ENCODE data around the gene MSTN.

Gene MSTN

DNA sequence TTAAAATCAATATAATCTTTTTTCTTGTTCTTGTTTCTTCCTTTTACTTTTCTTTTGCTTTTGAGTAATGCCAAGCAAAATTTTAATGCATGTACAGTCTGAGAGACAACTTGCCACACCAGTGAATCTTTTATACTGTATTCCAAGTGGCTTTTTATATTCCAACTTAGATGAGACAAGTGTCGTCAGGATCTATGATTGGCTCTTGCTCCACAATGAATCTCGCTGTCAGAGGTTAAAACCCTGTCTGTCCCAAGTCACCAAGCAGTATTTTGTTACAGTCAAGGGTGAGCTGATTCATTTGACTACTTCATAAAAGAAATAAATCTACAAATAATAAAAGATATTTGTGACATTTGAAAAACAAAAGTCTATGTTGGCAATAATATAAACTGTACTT lies at the start of gene MSTN:
TSS of gene MSTN (minus strand) at position 129 of the 400 bp plus-strand sequence. CDS start 133 bp downstream, outside the sequence.
- no peak for DNase-seq (ENCODE audit: low read depth)

DNA sequence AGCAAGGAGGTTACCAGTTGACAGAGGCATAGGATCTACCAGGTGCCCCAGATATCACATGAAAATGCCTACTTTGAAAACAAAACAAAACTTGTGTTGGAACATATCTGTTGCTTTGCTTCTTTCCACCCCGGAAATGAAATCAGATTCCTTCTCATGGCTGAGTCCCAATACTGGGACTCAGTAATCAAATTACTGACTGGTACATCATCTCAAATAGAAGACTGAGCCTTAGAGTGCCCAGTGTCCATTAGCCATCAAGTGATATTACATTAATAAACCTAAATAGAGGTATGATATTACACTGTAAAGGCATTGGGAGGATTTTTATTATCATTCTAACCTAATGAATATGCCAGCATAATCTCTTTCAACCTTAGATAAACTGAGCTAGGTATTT lies 48.6 kb upstream of the MSTN start:
- DNase-seq (ENCODE audit: low read depth), result no peak

DNA sequence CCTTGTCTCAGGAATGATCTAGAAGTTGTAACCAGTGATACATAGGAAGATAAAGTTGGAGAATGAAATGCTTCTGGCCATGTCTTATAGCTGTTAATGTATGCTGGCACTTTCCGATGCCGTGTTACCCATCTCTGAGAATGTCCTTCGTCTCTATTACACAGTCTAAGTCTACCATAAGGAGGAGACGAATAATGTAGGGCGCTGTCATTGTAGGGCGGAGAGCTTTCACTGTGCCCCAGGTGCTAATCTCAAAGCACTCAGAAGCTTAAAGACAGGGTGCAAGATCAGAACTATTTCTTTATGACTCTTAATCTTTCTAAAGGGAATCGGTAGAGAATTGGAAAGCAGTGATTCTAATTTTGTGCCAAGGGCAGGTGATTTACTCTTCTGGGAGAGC lies 48.2 kb upstream of the MSTN start:
- DNase-seq (ENCODE audit: low read depth), result no peak

DNA sequence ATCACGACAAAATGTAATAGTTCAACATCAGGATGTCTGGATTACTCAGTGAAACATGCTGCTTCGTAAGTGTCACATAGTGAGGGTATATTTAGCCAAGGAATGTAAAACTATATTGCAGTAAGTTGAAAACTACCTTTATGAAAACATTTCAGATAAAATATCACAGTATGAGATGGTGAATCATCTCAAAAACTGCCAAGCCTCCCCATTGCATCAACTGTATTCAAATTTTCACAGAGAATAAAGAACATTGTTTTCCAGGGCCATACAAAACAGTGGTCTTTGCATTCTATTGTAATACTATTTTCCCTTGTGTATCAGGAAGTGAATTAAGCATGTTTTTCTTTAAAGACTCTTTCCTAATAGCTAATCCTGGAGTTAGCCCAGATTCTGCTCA lies 47.6 kb upstream of the MSTN start:
- no peak for DNase-seq (ENCODE audit: low read depth)

DNA sequence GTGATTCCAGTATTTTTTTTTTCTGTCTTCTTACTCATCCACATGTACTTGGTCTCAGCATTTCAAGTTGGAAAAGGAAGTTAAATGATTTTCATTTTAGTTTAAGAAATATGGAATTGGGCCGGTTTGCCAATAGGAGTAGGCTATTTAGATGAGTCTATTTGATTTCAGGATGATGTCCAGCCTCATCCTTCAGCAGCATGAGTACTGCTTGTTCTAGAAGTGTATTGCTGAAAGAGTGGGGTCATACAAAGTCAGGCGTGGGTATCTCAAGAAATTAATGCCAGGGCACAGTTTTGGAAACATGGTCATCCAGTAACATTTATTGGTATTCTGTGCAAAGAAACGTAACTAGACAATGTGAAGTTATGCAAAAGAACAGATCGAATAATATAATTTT lies 44.9 kb upstream of the MSTN start:
- DNase-seq (ENCODE audit: low read depth), result no peak

DNA sequence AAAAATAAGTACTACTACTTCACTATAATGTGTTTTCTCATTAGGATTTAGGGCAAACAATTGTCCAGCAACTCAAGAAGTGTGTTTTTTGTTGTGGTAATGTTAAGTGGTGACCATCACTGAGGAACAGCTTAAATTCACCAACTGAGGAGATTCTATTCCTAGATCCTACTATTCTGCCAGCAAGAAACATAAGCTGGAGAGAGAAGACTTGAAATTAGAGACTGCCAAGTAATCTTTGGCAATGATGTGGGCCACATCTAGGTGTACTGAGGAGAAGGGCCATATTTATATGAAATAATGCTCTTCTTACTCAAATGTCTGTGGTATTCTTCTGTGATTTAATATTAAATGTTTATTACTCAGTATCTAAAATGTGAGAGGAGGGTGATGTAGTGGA lies 44.3 kb upstream of the MSTN start:
- no peak for DNase-seq (ENCODE audit: low read depth)

DNA sequence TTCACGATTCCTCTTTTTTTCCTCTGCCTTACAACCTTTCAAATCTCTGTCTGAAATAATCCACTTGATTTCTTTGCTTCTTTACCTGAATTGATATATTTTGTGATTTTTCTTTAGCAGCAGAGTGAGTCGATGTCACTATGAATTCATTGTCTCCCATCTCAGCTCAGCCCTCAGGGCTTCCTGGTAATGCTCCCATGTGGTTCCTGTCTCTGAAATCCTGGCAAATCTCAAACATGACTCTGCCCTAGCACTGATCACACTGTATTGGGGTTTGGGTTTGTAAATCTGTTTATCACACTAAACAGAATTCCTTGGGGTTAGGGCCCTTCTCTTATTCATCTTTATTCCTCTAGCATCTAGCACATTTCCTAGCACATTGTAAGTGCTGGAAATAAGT lies 43.0 kb upstream of the MSTN start:
- peak; percentile 47 for DNase-seq (ENCODE audit: low read depth)

DNA sequence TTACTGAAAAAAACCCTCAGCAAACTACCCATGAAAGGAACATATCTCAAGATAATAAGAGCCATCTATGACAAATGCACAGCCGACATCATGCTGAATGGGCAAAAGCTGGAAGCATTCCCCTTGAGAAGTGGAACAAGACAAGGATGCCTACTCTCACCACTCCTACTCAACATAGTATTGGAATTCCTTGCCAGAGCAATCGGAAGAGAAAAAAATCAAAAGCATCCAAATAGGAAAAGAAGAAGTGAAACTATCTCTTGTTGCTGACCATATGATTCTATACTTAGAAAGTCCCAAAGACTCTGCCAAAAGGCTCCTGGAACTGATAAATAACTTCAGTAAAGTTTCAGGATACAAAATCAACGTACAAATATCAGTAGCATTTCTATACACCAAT lies 40.6 kb upstream of the MSTN start:
- no peak for DNase-seq (ENCODE audit: low read depth)

DNA sequence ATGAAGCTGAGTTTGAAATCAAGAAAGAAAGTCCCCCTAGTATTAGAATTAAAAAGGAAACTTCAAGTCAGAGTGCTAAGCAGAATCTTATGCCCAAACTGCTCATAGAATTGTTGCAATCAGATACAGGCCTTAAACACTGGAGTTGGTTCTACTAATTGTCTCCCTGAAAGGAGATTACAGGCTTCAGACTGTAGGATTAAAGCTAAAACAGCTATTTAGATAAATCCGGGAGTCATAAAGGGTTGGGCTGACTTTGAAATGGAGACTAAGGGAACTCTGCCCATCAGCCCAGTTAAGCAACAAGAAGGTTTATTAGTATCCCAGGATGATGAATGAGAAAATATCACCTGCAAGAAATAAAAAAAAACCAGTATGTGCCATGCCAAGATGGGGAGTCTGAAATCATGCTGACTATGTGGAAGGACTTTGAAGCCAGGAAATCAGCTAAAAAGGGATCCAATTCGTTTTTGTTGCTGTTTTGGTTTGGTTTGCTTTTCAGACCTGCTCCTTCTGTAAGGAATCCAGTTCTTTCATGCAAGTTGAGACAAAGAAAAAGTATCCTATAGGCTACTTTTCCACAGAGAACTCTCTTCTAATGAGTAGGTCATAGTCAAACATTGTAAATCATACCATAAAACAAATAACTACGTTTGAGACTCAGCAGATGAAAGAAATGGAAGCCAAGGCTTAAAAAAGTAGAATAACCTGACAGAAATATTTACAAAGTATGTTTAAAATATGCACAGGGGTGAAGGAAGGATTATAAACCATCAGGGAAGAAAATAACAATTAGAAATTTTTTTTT lies 37.6 kb upstream of the MSTN start:
- DNase-seq (ENCODE audit: low read depth), result no peak

DNA sequence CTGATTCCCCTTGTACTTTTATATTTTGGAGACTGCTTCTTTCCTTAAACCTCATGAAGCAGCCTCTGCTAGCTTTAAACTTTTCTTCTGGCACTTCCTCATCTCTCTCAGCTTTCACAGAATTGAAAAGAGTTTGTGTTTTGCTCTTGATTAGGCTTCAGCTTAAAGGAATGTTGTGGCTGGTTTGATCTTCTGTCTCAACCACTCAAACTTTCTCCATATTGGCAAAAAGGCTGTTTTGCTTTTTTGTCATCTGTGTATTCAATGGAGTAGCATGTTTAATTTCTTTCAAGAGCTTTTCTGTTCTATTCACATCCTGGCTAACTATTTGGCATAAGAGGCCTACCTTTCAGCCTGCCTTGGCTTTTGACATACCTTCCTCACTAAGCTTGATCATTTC lies 36.3 kb upstream of the MSTN start:
- no peak for DNase-seq (ENCODE audit: low read depth)

DNA sequence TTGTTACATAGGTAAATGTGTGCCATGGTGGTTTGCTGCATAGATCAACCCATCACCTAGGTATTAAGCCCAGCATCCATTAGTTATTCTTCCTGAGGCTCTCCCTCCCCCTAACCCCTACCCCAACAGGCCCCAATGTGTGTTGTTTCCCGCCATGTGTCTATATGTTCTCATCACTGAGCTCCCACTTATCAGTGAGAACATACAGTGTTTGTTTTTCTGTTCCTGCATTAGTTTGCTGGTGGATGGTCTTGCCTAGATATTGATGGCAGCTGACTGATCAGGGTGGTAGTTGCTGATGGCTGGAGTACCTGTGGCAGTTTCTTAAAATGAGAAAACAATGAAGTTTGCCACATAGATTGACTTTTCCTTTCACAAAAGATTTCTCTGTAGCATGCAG lies 34.6 kb upstream of the MSTN start:
- DNase-seq (ENCODE audit: low read depth), result no peak

DNA sequence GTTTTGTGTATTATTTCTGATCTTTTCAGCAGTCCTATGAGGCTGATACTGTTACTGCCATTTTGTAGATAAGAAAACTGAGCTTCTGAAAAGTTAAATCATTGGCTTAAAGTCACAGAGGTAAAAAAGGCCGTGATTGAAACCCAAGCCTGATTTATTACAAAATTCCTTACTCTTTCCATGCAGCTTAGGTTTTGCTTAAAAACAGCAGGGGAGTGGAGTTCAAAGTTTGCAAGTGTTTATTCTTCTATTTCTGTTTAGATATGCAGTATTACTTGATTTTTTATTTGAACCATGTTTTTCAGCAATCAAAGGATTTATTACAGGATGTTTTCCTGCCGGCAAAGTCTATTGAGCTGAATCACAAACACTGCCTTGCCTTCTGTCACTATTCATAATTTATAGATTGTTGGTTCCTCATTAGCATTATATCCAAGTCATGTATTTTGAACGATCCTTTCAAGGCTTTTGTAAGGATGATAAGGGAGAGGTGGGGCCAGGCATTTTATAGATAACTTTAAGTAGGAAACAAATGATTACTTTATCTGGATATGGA lies 31.9 kb upstream of the MSTN start:
- no peak for DNase-seq (ENCODE audit: low read depth)

DNA sequence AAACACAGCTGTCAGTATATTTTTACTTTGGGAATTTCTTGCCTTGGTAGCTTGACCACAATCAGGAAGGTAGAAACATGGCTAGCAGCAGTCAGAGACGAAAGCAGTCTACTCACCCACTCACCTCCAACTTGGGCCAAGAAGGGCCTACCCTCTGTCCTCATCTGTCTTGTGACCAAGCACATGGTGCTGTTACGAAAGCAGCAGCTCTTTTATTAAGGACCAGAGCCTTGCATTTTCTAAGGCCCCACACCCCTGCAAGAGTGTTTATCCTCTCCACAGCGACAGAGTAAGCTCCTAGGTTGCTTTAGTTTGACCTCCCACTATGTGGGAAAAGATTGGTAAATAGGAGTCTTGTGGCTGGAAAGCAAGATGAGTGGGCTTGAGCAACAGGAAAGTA lies 31.3 kb upstream of the MSTN start:
- no peak for DNase-seq (ENCODE audit: low read depth)

DNA sequence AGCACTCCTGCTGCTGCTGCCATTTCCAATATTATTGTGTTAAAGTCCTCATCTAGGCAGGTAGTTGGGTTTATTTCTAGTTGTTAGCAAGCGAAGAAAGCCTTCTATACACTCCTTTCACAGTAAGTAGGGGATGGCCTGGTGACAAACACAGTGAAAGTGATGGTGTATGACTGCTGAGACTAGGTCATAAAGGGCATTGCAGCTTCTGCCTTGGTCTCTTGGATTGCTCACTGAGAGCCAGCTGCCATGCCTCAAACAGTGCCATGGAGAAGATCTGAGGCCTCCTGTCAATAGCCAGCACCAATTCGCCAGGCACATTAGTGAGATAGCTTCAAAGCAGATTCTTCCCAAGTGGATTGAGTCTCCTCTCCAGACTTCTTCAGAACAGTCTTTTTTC lies 27.6 kb upstream of the MSTN start:
- no peak for DNase-seq (ENCODE audit: low read depth)

DNA sequence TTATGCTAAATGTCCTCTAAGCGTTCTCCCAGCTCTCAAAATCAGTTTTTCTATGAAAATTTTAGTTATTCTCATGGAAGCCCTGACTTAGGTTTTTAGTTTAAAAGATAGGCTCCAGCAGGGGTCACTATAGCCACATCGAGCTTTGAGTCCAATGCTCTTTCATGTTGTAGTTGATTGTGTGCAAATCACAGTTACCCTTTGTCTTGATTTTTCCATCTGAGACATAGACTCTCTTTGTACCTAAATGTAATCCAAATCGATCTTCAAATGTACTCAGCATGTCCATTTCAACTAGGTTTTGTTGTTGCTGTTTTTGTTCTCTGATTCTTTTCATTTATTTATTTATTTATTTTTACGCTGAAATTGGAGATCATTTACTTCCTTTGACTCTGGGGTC lies 26.4 kb upstream of the MSTN start:
- DNase-seq (ENCODE audit: low read depth), result peak; percentile 82

DNA sequence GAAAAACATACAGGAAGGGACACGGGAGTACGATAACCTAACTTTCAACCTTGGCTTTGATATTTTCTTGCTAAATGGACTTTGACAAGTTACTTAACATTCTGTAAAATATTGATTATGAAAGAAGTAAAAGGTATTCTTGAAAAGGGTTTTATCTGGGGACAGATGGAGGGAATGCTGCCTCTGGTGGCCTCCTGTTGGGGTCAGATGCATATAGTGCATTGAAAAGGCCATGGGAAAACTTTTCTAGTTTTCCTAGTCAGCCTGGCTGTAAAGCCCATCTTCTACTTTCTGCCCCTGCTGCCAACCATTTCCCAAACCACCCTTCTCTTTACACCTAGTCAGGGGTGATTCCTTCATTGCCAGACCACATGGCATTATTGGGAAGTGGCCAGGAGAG lies 22.2 kb upstream of the MSTN start:
- DNase-seq (ENCODE audit: low read depth), result no peak

DNA sequence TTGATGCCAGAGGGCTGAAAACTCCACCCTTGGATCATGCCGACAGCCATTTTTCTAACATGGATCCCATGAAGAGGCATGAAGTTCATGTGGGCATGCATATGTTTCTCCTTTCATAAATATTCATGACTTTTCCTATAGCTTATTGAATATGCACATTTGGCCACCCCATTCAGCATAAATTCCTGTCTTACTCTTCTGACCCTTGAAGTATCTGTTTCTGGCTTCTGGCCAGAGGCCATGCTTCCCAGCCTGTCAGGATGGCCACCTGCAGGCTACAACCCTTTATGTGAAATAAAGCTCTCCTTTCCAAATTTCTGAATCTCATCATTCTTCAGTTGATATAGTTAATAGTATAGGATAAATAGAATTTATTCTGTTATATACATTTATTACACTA lies 19.6 kb upstream of the MSTN start:
- no peak for DNase-seq (ENCODE audit: low read depth)

DNA sequence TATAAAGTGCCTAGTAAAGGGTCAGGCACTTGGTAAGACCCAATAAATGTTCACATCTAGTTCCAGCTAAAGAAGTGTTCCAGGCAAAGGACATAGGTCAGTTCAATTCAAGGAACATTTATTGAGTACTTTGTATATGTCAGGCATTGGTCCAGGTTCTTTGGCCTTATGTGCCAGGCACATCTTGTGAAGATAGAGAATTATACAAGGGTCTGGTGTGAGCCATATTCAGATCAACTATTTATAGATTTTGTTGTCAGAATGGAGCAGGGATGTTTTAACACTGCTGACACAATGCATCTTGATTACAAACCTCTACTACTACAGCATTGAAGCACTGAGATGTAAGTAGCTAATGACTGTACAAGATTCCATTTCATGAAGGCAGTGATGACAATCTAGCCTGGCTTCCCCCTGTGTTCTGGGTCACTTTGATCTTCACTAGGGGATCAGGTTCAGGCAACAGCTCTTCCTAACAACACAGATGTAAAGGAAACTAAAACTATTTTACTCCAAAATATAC lies 18.1 kb upstream of the MSTN start:
- no peak for DNase-seq (ENCODE audit: low read depth)

DNA sequence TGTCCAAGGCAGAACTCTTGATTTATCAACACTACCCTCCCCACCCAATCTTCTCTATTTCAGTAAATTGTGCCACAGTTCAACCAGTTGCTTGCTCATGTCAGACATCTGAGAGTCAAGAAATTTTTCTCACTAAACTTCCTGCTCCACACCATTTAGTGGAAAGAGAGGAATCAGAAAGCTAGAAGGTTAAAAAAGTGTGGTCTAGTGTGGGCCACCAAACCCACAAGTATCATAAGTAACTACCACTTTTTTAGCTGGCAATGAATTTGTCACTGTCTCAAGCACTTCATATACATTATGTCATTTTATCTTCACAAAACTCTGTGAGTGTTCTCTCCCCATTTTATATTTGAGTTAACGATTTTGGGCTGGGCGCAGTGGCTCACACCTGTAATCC lies 16.6 kb upstream of the MSTN start:
- DNase-seq (ENCODE audit: low read depth), result no peak

DNA sequence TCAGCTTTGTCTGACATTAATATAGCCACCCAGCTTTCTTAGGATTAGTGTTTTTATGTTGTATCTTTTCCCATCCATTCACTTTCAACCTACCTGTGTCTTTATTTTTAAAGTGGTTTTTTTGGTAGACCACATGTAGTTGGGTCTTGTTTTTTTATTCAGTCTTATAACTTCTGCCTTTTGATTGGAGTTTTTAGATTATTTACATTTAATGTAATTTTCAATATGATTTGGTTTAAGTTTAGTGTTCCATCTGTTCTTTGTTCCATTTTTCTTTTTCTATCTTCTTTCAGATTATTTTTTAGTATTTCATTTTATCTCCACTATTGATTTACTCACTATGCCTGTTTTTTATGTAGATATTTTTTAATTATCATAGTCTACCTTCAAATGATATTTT lies 13.1 kb upstream of the MSTN start:
- DNase-seq (ENCODE audit: low read depth), result no peak

DNA sequence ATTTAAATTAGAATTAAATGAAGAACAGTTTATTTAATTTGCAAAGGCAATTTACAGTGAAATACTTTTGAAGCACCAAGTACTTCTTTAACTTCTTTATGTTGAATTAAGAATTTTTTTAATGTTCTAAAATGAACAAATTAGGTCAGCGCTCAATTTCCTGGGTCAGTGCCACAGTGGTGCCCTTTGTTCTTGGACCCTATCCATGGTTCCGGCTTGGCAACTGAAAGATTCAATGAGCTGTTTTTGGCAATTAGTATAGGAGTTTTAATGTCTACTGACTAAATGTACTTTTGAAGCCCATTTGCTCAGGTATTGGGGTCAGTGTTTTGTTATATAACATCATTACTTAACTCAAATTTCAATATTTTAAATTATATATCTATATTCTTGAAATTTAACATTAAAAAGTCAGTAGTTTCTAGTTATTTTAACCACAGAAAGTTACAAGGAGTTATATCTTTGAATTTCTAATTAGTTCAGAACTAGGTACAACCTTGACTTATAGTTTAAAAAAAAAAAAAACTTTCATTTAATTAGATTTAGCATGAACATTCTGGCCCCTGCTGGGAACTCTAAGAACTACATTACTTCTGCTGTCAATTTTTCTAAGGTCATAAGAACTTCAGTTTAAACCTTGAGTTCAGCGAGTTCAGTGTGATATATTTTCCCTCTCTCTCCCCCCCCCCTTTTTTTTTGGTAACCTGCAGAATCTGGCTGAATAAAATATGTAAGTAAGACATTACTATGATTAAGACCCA lies 7.6 kb upstream of the MSTN start:
- DNase-seq (ENCODE audit: low read depth), result peak; percentile 83

DNA sequence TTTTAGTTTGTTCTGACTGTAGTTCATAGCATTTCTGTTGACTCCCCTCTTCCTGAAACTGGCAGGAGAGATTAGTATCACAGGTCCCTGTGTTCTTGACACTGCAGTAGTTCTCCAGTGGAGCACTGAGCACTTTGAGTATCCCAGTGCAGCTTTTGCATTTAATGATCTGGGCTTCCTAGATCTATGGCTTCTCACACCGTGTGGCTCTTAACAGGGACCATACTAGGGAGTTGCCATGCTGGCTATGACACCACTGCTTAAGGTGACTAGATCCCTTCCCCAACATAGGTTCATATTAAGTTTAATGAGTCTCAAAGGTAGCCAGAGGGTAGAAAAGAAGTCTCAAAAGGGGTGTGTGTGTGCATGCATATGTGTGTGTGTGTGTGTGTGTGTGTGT lies 6.2 kb upstream of the MSTN start:
- no peak for DNase-seq (ENCODE audit: low read depth)

DNA sequence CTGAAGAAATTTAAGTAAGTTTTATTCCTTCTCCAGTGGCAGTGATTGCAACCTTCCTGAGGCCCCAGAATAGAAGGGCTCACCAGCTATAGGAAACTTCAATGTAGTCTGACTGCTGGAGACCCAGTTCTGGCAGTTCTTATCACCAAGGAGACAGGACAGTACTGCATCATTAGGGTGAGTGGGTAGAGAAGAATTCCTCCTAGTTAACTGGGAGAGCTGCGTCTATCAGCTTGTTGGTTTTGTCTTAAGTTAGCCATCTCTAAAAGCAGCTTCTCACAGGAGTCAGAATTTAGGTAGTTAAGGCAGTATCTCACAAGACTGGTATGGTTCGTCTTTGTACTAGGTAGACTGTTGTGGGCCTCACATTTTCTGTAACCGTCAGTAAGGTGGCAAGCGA lies 3.3 kb upstream of the MSTN start:
- no peak for DNase-seq (ENCODE audit: low read depth)
